Neuronal stem cell (in vitro differentiated cells): ENCODE data around the gene KIAA1671.

ENCODE experiments used
- DNase-seq: peaks from one replicate; pipeline ENCODE4 v3.0.0-alpha.2; 2013; ENCODE audit warnings: low spot score
- H2AFZ ChIP-seq: one replicate; pipeline ENCODE4 v1.6.1; 2013; ENCODE audit warnings: mild to moderate bottlenecking, low read length, inconsistent platforms
- H2AK5ac ChIP-seq: 2 replicates; pipeline ENCODE4 v1.6.1; 2013; ENCODE audit warnings: low read depth, mild to moderate bottlenecking, inconsistent platforms, low read length, moderate library complexity, mixed read lengths
- H2BK120ac ChIP-seq: 2 replicates; pipeline ENCODE4 v1.6.1; 2013; ENCODE audit warnings: low read depth, mild to moderate bottlenecking, inconsistent platforms, low read length, moderate library complexity, mixed read lengths
- H2BK12ac ChIP-seq: one replicate; pipeline ENCODE4 v1.6.1; 2013; ENCODE audit warnings: low read length, inconsistent platforms
- H2BK15ac ChIP-seq: 2 replicates; pipeline ENCODE4 v1.6.1; 2013; ENCODE audit warnings: mild to moderate bottlenecking, low read length, inconsistent platforms, mixed read lengths
- H2BK5ac ChIP-seq: one replicate; pipeline ENCODE4 v1.6.1; 2013; ENCODE audit warnings: inconsistent platforms, mild to moderate bottlenecking, low read length, moderate library complexity
- H3K14ac ChIP-seq: one replicate; pipeline ENCODE4 v1.6.1; 2013; ENCODE audit warnings: low read length, inconsistent platforms
- H3K18ac ChIP-seq: 2 replicates; pipeline ENCODE4 v1.6.1; 2013; ENCODE audit warnings: low read length, inconsistent platforms
- H3K23ac ChIP-seq: 2 replicates; pipeline ENCODE4 v1.6.1; 2013; ENCODE audit warnings: low read depth, mild to moderate bottlenecking, mixed read lengths, low read length, inconsistent platforms; ENCODE audit not compliant: poor library complexity
- H3K27ac ChIP-seq: replicated peaks from 3 replicates; pipeline ENCODE4 v1.5.1; 2013; ENCODE audit warnings: low read length, inconsistent platforms
- H3K27me3 ChIP-seq, 3 experiments: 2 replicates each; pipeline ENCODE4 v1.6.1; 2013; ENCODE audit warnings: low read length in 3 of 3, mild to moderate bottlenecking in 2 of 3, inconsistent platforms in 1 of 3, low read depth in 1 of 3, mixed read lengths in 1 of 3, moderate library complexity in 1 of 3; ENCODE audit not compliant: control insufficient read depth in 3 of 3, insufficient read depth in 3 of 3
- H3K36me3 ChIP-seq, 2 donors: replicated peaks in 1 of 2; 2 replicates each; pipeline ENCODE4 v1.6.1; 2013; ENCODE audit warnings: low read length in 2 of 2; ENCODE audit not compliant: control insufficient read depth in 2 of 2, insufficient read depth in 2 of 2
- H3K4ac ChIP-seq: 2 replicates; pipeline ENCODE4 v1.6.1; 2013; ENCODE audit warnings: inconsistent platforms, mild to moderate bottlenecking, low read length, moderate library complexity
- H3K4me1 ChIP-seq, 2 donors: 1 replicate in 1 of 2; 2 replicates in 1 of 2; pipeline ENCODE4 v1.6.1; 2013; ENCODE audit warnings: low read length in 2 of 2, low read depth in 1 of 2; ENCODE audit not compliant: control insufficient read depth in 2 of 2, insufficient read depth in 1 of 2
- H3K4me2 ChIP-seq: one replicate; pipeline ENCODE4 v1.6.1; 2013; ENCODE audit warnings: mild to moderate bottlenecking, low read length, inconsistent platforms; ENCODE audit not compliant: insufficient read depth, poor library complexity, severe bottlenecking
- H3K4me3 ChIP-seq, 2 donors: 2 replicates each; pipeline ENCODE4 v1.5.1; 2013; ENCODE audit warnings: low read length in 2 of 2, mild to moderate bottlenecking in 2 of 2, inconsistent platforms in 1 of 2, moderate library complexity in 1 of 2
- H3K79me1 ChIP-seq: one replicate; pipeline ENCODE4 v1.6.1; 2013; ENCODE audit warnings: low read depth, mild to moderate bottlenecking, inconsistent platforms, low read length, moderate library complexity
- H3K9ac ChIP-seq: one replicate; pipeline ENCODE4 v1.6.1; 2013; ENCODE audit warnings: mild to moderate bottlenecking, low read depth, low read length, inconsistent platforms; ENCODE audit not compliant: poor library complexity
- H3K9me3 ChIP-seq, 2 donors: replicated peaks in 1 of 2; 2 replicates each; pipeline versions ENCODE3 to v1.6.1; 2013; ENCODE audit warnings: low read length in 2 of 2, mild to moderate bottlenecking in 2 of 2, inconsistent platforms in 1 of 2, low read depth in 1 of 2, mixed read lengths in 1 of 2, moderate library complexity in 1 of 2; ENCODE audit not compliant: control insufficient read depth in 2 of 2, insufficient read depth in 1 of 2
- H4K8ac ChIP-seq: one replicate; pipeline ENCODE4 v1.6.1; 2013; ENCODE audit warnings: low read depth, mild to moderate bottlenecking, inconsistent platforms, low read length, moderate library complexity
- H4K91ac ChIP-seq: one replicate; pipeline ENCODE4 v1.6.1; 2013; ENCODE audit warnings: low read length, low read depth, mild to moderate bottlenecking, inconsistent platforms; ENCODE audit not compliant: poor library complexity
- WGBS, 2 donors: extraction: QIAGEN DNeasy Blood & Tissue Kit; methylation state at CpG; one replicate each; pipeline ENCODE4 v1.1.7; 2013; ENCODE audit warnings: missing lambda C conversion rate in 2 of 2, mixed read lengths in 1 of 2; ENCODE audit not compliant: insufficient read length in 2 of 2, insufficient replicate concordance in 1 of 2; ENCODE audit errors: extremely low coverage in 2 of 2; 5-methylcytosine and 5-hydroxymethylcytosine counted together

Gene KIAA1671

DNA sequence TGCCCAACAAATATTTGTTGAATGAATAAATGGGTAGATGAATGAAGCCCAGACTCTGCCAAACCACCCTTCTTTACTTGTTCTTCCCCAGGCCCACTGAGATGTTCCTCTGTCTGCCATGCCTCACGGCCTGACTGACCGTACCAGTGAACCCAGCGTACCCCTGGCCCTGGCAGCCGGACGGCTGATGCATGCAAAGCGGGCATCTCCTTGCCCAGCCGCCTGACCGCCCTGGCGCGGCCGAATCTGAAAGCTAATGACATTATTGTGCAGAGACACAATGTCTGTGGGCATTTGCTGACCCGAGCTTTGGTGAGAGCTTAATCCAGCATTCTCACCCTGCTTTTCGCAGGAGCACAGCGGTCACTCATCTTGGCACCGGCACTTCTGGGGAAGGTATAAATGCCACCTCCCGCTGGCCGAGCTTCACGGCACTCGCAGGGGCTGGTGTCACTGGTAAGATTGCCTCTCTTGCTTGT lies 266.7 kb downstream of the KIAA1671 start, which contains the start of gene CRYBB2:
Gene CRYBB2, plus strand, starts transcription at position 429 of the 479 bp plus-strand sequence. CDS start 1,791 bp downstream, outside the sequence.
- Histone ChIP-seq H2BK12ac (no peak within 1 kb of the TSS), H3K14ac (no peak within 1 kb of the TSS), H4K8ac (no peak within 1 kb of the TSS), H3K23ac (peak within 1 kb of the TSS; percentile 36), H2BK5ac (no peak within 1 kb of the TSS), H3K36me3 (no peaks in the 10 kb centered on the region), H3K4me2 (no peak within 1 kb of the TSS), H3K4ac (no peak within 1 kb of the TSS), H2AK5ac (no peak within 1 kb of the TSS), H2BK120ac (no peak within 1 kb of the TSS), H3K9me3 (no peaks in the 10 kb centered on the region), H2AFZ (no peak within 1 kb of the TSS), H3K4me1 (peaks cover 0 to 1% of the 10 kb centered on the region in 2 donors), H4K91ac (no peak within 1 kb of the TSS), H3K79me1 (no peaks in the 10 kb centered on the region), H3K9ac (no peak within 1 kb of the TSS), H3K27me3 (peaks cover 0 to 18% (median 0%) of the 10 kb centered on the region in 3 experiments), H3K4me3 (peak within 1 kb of the TSS in 1 of 2 donors; percentile 33), H2BK15ac (no peak within 1 kb of the TSS), H3K27ac (no peak within 1 kb of the TSS), H3K18ac (peak within 1 kb of the TSS; percentile 49)
- no peak for DNase-seq
- no CpG with 5 or more reads among the region's 19 CpGs for WGBS, 2 donors

DNA sequence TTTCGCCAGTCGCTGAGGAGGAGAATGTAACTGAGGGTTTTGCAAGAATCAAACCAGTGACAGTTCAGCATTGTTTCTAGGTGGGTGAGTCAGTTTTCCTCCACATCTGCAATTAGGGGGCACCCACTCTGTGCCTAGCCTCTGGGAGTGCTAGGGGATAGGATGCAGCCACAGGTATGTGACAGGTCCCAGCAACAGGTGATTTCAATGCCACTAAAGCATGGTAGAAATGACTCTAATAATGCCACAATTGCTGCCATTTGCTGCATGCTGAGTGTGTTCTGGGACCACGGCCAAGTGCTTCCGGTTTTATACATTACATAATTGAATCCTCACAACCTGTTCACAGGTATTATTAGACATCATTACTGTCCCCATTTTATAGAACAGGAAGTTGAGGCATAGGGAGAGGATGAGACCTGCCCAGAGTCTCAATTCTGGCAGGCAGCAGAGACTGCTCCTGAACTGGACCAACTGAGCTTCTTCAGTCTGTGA lies 267.5 kb downstream of the KIAA1671 start:
- no peak for DNase-seq
- H3K9me3 ChIP-seq, result no peaks in the 10 kb centered on the region
- no peak overlapping the region for H3K4me2 ChIP-seq
- no peak overlapping the region for H3K27ac ChIP-seq
- H3K27me3 ChIP-seq, result peaks cover 0 to 20% (median 0%) of the 10 kb centered on the region in 3 experiments
- H3K14ac ChIP-seq, result no peak overlapping the region
- H3K4me1 ChIP-seq, result peaks cover 0 to 1% of the 10 kb centered on the region in 2 donors
- no peak overlapping the region for H2AFZ ChIP-seq
- H3K79me1 ChIP-seq, result no peaks in the 10 kb centered on the region
- H3K18ac ChIP-seq, result peak overlapping the region; percentile 49
- no peak overlapping the region for H4K8ac ChIP-seq
- no peak overlapping the region for H2BK12ac ChIP-seq
- H3K36me3 ChIP-seq, result no peaks in the 10 kb centered on the region
- H2BK15ac ChIP-seq, result no peak overlapping the region
- no peak overlapping the region for H2BK120ac ChIP-seq
- no peak overlapping the region for H4K91ac ChIP-seq
- no peak overlapping the region for H3K9ac ChIP-seq
- no peak overlapping the region for H3K23ac ChIP-seq
- H3K4ac ChIP-seq, result no peak overlapping the region
- no peak overlapping the region for H3K4me3 ChIP-seq
- WGBS, 2 donors, result no CpG with 5 or more reads among the region's 4 CpGs
- H2BK5ac ChIP-seq, result no peak overlapping the region
- no peak overlapping the region for H2AK5ac ChIP-seq

GRCh38 chr22:25221790-25222189 lies 269.3 kb downstream of the KIAA1671 start:
- H3K9ac ChIP-seq, result no peak overlapping the region
- no peak overlapping the region for H3K23ac ChIP-seq
- H3K14ac ChIP-seq, result no peak overlapping the region
- H2BK15ac ChIP-seq, result no peak overlapping the region
- H4K91ac ChIP-seq, result no peak overlapping the region
- no peak overlapping the region for H2BK12ac ChIP-seq
- no peak overlapping the region for H2AFZ ChIP-seq
- H3K4me1 ChIP-seq, result peaks cover 0 to 1% of the 10 kb centered on the region in 2 donors
- no CpG with 5 or more reads among the region's 8 CpGs for WGBS, 2 donors
- no peaks in the 10 kb centered on the region for H3K36me3 ChIP-seq
- no peak overlapping the region for H3K4me2 ChIP-seq
- H3K27ac ChIP-seq, result no peak overlapping the region
- no peaks in the 10 kb centered on the region for H3K79me1 ChIP-seq
- no peak overlapping the region for H3K4me3 ChIP-seq
- no peak for DNase-seq
- no peaks in the 10 kb centered on the region for H3K9me3 ChIP-seq
- H3K27me3 ChIP-seq, result peaks cover 0 to 14% (median 0%) of the 10 kb centered on the region in 3 experiments
- no peak overlapping the region for H2AK5ac ChIP-seq
- H2BK5ac ChIP-seq, result no peak overlapping the region
- H3K4ac ChIP-seq, result no peak overlapping the region
- no peak overlapping the region for H3K18ac ChIP-seq
- no peak overlapping the region for H2BK120ac ChIP-seq
- H4K8ac ChIP-seq, result no peak overlapping the region

DNA sequence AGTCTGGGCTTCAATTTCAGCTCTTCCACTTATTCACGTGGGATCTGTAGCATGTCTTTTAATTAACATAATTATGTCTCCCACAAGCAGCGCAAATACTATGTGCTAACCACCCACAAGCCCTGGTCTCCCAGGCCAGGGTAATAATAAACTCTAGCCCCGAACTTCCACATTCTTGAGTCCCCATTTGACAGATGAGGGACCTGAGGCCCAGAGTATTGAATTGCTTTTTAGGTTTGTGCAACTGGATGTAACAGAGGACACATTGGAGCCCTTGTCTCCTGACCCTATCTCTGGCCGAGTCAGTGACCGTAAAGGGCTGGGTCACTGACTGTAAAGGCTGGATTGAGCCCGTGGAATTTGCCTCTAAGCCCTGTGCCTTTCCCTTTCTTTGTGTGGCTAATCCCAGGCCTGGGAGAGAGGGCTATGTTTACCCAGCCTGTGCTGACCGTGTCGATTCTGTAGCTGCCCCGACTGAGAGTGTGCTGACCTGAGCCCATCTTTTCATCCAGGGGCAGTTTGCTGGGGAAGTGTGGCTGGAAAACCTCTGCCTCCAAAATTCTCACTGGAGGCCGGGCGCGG lies 270.8 kb downstream of the KIAA1671 start:
- Histone ChIP-seq H3K27me3 (peaks cover 0 to 14% (median 0%) of the 10 kb centered on the region in 3 experiments), H3K18ac (no peak overlapping the region), H3K9me3 (no peaks in the 10 kb centered on the region), H3K23ac (no peak overlapping the region), H3K4ac (no peak overlapping the region), H2BK5ac (no peak overlapping the region), H3K36me3 (no peaks in the 10 kb centered on the region), H2BK15ac (no peak overlapping the region), H3K4me3 (no peak overlapping the region), H3K4me2 (no peak overlapping the region), H2BK120ac (no peak overlapping the region), H2AFZ (no peak overlapping the region), H3K79me1 (no peaks in the 10 kb centered on the region), H3K4me1 (peaks cover 0 to 1% of the 10 kb centered on the region in 2 donors), H4K91ac (peak overlapping the region; percentile 14), H2AK5ac (no peak overlapping the region), H3K27ac (peak overlapping the region; percentile 29), H3K14ac (no peak overlapping the region), H3K9ac (no peak overlapping the region), H4K8ac (no peak overlapping the region), H2BK12ac (no peak overlapping the region)
- no CpG with 5 or more reads among the region's 12 CpGs for WGBS, 2 donors
- DNase-seq, result peak; percentile 31
